GM19193 (cell line): Measurements from ENCODE around the gene SLC6A19.

Source experiments
- POLR2A ChIP-seq: IDR thresholded peaks from 4 replicates; pipeline ENCODE4 v1.6.1; 2011; ENCODE audit not compliant: insufficient read depth, insufficient read length; ENCODE audit errors: extremely low read depth

The SLC6A19 gene

DNA sequence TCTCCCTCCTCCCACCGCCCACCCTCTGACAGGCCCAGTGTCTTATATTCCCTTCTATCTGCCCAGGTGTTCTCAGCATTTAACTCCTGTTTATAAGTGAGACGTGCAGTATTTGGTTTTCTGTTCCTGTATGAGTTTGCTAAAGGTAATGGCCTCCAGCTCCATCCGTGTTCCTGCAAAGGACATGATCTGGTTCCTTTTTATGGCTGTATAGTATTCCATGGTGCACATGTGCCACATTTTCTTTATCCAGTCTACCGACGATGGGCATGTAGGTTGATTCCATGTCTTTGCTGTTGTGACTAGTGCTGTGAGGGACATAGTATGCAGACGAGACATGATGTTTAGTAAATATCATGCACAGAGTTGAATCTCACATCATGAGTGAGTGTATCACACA, 7.0 kb upstream of the SLC6A19 start:
- no peak for TF ChIP-seq POLR2A

GRCh38 chr5:1195439-1195838, 6.0 kb upstream of the SLC6A19 start:
- TF ChIP-seq POLR2A = no peak

DNA sequence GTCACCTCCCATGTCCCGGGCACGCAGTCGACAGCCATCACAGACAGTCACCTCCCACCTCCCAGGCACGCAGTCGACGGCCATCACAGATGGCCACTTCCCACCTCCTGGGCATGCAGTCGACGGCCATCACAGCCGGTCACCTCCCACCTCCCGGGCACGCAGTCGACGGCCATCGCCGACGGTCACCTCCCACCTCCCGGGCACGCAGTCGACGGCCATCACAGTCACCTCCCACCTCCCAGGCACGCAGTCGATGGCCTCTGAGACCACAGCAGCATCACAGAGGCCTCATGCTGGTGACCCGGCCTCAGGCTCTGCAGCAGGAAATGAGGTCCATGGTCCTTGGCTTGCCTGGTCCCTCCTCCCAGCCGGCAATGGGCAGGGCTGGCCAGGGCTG, 5.5 kb upstream of the SLC6A19 start:
- TF ChIP-seq POLR2A = no peak

- TF ChIP-seq POLR2A = no peak
Observed at GRCh38 chr5:1196562-1196961, 4.8 kb upstream of the SLC6A19 start.

DNA sequence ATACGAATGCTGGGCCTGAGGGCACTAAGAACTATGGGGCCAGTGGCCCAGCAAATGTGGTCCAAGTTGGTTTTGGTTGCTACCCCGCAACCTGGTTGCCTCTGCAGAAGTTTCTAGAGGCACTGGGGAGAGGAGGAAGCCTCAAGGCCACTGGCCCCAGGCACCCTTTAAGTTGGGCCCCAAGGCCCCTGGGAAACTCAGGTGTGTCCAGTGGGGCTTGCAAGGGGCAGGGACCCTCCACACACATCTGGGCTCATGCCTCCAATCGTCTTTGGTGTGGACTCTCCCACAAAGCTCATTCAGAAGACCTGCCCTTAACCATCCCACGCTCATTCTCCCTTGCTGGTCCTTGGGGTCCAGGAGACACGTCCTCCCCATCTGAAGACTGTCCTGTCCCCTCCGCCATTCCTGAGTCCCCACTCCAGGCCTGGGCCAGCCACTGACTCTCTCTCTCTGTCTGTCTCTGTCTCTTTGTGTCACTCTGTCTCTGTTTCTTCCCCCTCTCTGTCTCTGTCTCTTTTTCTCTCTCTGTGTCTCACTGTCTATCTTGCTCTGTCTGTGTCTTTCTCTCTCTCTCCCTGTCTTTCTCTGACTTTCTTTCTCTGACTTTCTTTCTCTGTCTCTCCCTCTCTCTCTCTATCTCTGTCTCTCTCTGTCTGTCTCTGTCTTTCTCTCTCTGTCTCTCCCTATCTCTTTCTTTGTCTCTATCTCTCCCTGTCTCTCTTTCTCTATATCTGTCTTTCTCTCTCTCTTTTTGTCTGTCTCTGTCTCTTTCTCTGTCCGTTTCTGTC, 3.3 kb upstream of the SLC6A19 start:
- TF ChIP-seq POLR2A = no peak

GRCh38 chr5:1199340-1199648, 2.1 kb upstream of the SLC6A19 start:
- TF ChIP-seq POLR2A = no peak

GRCh38 chr5:1199649-1200494, 1.5 kb upstream of the SLC6A19 start:
- TF ChIP-seq POLR2A = no peak

- TF ChIP-seq POLR2A = no peak
Observed at GRCh38 chr5:1200495-1201326, 684 bp upstream of the SLC6A19 start.

GRCh38 chr5:1202026-1202797, 817 bp downstream of the SLC6A19 start:
- no peak for TF ChIP-seq POLR2A

DNA sequence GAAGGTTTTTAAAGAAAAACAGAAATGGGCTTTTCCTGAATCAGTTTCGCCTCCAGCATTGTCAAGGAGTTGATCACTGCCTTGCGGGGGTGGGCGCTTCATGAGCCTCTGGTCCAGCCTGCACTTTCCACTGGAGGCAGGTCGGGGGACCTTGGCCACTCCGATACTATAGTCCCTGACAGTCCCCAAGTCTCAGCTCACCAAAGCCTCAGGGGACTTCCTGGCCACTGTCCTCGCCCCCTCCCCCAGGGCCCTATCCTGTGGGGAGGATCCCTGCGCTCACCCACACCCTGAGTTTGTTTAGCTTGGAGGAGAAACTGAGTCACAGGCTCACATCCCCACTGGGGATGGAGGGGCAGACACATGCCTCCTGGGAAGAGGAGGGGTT, 1.4 kb downstream of the SLC6A19 start:
- no peak for TF ChIP-seq POLR2A

- TF ChIP-seq POLR2A = no peak
Observed at GRCh38 chr5:1203311-1203967, 2.0 kb downstream of the SLC6A19 start.

- TF ChIP-seq POLR2A = no peak
Observed at GRCh38 chr5:1203968-1204692, 2.7 kb downstream of the SLC6A19 start.

GRCh38 chr5:1204693-1205242, 3.4 kb downstream of the SLC6A19 start:
- TF ChIP-seq POLR2A = no peak
